IMR-90 (cell line): ENCODE results near the gene HS2ST1. TPM values are rescaled to one million over a fixed set of nuclear protein-coding genes. Genes with fewer than 3 reads are reported as not detected.

ENCODE experiments used
- ATAC-seq: fragments of 200-7000 bp; cut with Tn5 transposase; 2 replicates; pipeline ENCODE4 v1.9.1; 2020; ENCODE audit warnings: low read depth, mild to moderate bottlenecking, moderate library complexity
- BruUV-seq: library from RNA; stranded (reverse); fragments of 400-500 nt; replicated peaks from 2 replicates; lab custom pipeline; 2021; lab: Mats Ljungman, UMichigan
- CTCF ChIA-PET: fragments of 300-600 bp; formaldehyde crosslinking; extraction: SDS; loops from one replicate; lab custom pipeline; 2021; ENCODE audit warnings: antibody characterized with exemption; lab: Yijun Ruan, JAX
- POLR2A ChIA-PET: fragments of 300-600 bp; sonication (Branson Sonifier 250); formaldehyde crosslinking; loops from one replicate; lab custom pipeline; 2022; ENCODE audit warnings: antibody characterized with exemption; ENCODE audit not compliant: unreplicated experiment; lab: Charles Lee
- DNase-seq: peaks from one replicate; pipeline ENCODE4 v3.0.0; 2013
- H2AFZ ChIP-seq: replicated peaks from 2 replicates; pipeline ENCODE3; 2013; ENCODE audit warnings: low read length, mild to moderate bottlenecking; ENCODE audit not compliant: poor library complexity
- H2AK5ac ChIP-seq: 2 replicates; pipeline ENCODE4 v1.6.1; 2013; ENCODE audit warnings: low read depth, low read length, inconsistent platforms
- H2AK9ac ChIP-seq: replicated peaks from 2 replicates; pipeline ENCODE3; 2013; ENCODE audit warnings: mild to moderate bottlenecking, low read depth, low read length, moderate library complexity; ENCODE audit not compliant: poor library complexity
- H2BK120ac ChIP-seq: 2 replicates; pipeline ENCODE4 v1.6.1; 2013; ENCODE audit warnings: low read depth, low read length, inconsistent platforms
- H2BK15ac ChIP-seq: 3 replicates; pipeline ENCODE4 v1.6.1; 2013; ENCODE audit warnings: low read depth, low read length, inconsistent platforms
- H2BK20ac ChIP-seq: 2 replicates; pipeline ENCODE4 v1.6.1; 2013; ENCODE audit warnings: low read depth, mild to moderate bottlenecking, inconsistent platforms, low read length, moderate library complexity
- H2BK5ac ChIP-seq: 2 replicates; pipeline ENCODE4 v1.6.1; 2013; ENCODE audit warnings: mild to moderate bottlenecking, low read depth, low read length, inconsistent platforms; ENCODE audit not compliant: poor library complexity, severe bottlenecking
- H3K14ac ChIP-seq: replicated peaks from 2 replicates; pipeline ENCODE4 v1.6.1; 2013; ENCODE audit warnings: low read depth, low read length, inconsistent platforms
- H3K18ac ChIP-seq: 2 replicates; pipeline ENCODE4 v1.6.1; 2013; ENCODE audit warnings: low read depth, low read length, control low read depth
- H3K23ac ChIP-seq: 2 replicates; pipeline ENCODE4 v1.6.1; 2013; ENCODE audit warnings: low read depth, low read length, inconsistent platforms
- H3K27ac ChIP-seq: 2 replicates; pipeline ENCODE4 v1.5.1; 2013; ENCODE audit warnings: mild to moderate bottlenecking, control low read depth, low read length; ENCODE audit not compliant: insufficient read depth
- H3K27me3 ChIP-seq: 2 replicates; pipeline ENCODE4 v1.6.1; 2013; ENCODE audit warnings: low read length; ENCODE audit not compliant: control insufficient read depth, insufficient read depth
- H3K36me3 ChIP-seq: 2 replicates; pipeline ENCODE4 v1.6.1; 2013; ENCODE audit warnings: low read length, mixed read lengths; ENCODE audit not compliant: control insufficient read depth, insufficient read depth
- H3K4ac ChIP-seq: 2 replicates; pipeline ENCODE4 v1.6.1; 2013; ENCODE audit warnings: low read depth, low read length, inconsistent platforms
- H3K4me1 ChIP-seq: 2 replicates; pipeline ENCODE4 v1.6.1; 2013; ENCODE audit warnings: low read length, mixed read lengths; ENCODE audit not compliant: control insufficient read depth, insufficient read depth
- H3K4me2 ChIP-seq: 2 replicates; pipeline ENCODE4 v1.6.1; 2013; ENCODE audit warnings: low read depth, mild to moderate bottlenecking, control low read depth, low read length, moderate library complexity
- H3K4me3 ChIP-seq: 2 replicates; pipeline ENCODE4 v1.5.1; 2013; ENCODE audit warnings: low read depth, mild to moderate bottlenecking, control low read depth, low read length, moderate library complexity; ENCODE audit not compliant: insufficient read depth
- H3K56ac ChIP-seq: 2 replicates; pipeline ENCODE4 v1.6.1; 2013; ENCODE audit warnings: low read length, inconsistent platforms; ENCODE audit not compliant: insufficient read depth; ENCODE audit errors: extremely low read depth
- H3K79me1 ChIP-seq, 2 experiments: 2 replicates each; pipeline ENCODE4 v1.6.1; 2013; ENCODE audit warnings: low read length in 2 of 2, inconsistent platforms in 1 of 2, low read depth in 1 of 2
- H3K9ac ChIP-seq: 2 replicates; pipeline ENCODE4 v1.6.1; 2013; ENCODE audit warnings: low read depth, low read length, control low read depth
- H3K9me1 ChIP-seq: 2 replicates; pipeline ENCODE4 v1.6.1; 2013; ENCODE audit warnings: low read length, inconsistent platforms; ENCODE audit not compliant: insufficient read depth
- H3K9me3 ChIP-seq: 2 replicates; pipeline ENCODE4 v1.6.1; 2013; ENCODE audit warnings: low read length; ENCODE audit not compliant: control insufficient read depth, insufficient read depth
- H4K20me1 ChIP-seq: 2 replicates; pipeline ENCODE4 v1.6.1; 2013; ENCODE audit warnings: low read length, inconsistent platforms; ENCODE audit not compliant: insufficient read depth
- H4K5ac ChIP-seq: 2 replicates; pipeline ENCODE4 v1.6.1; 2013; ENCODE audit warnings: mild to moderate bottlenecking, low read depth, low read length, control low read depth
- H4K8ac ChIP-seq, 2 experiments: 2 replicates each; pipeline ENCODE4 v1.6.1; 2013; ENCODE audit warnings: low read depth in 2 of 2, low read length in 2 of 2, control low read depth in 1 of 2, inconsistent platforms in 1 of 2
- H4K91ac ChIP-seq: 2 replicates; pipeline ENCODE4 v1.6.1; 2013; ENCODE audit warnings: low read depth, low read length, inconsistent platforms; ENCODE audit not compliant: insufficient read depth
- BHLHE40 ChIP-seq: fragments of 150-350 bp; IDR thresholded peaks from 2 replicates; pipeline ENCODE4 v1.6.1; 2016; ENCODE audit warnings: mild to moderate bottlenecking, low read depth, low read length
- CEBPB ChIP-seq: IDR thresholded peaks from 2 replicates; pipeline ENCODE4 v1.6.1; 2012; ENCODE audit warnings: low read depth, low read length, improper control_type of control experiment
- CHD1 ChIP-seq: IDR thresholded peaks from 2 replicates; pipeline ENCODE4 v1.6.1; 2012; ENCODE audit warnings: low read depth, low read length, improper control_type of control experiment
- FOS ChIP-seq: fragments of 150-350 bp; IDR thresholded peaks from 2 replicates; pipeline ENCODE4 v1.6.1; 2016; ENCODE audit warnings: low read depth, low read length
- MAFK ChIP-seq: IDR thresholded peaks from 2 replicates; pipeline ENCODE4 v1.6.1; 2012; ENCODE audit warnings: low read depth, low read length, improper control_type of control experiment
- MAZ ChIP-seq: IDR thresholded peaks from 2 replicates; pipeline ENCODE4 v1.6.1; 2012; ENCODE audit warnings: low read depth, mild to moderate bottlenecking, low read length, improper control_type of control experiment, moderate library complexity, borderline replicate concordance
- MXI1 ChIP-seq: IDR thresholded peaks from 2 replicates; pipeline ENCODE4 v1.6.1; 2012; ENCODE audit warnings: low read depth, mild to moderate bottlenecking, low read length, moderate library complexity, borderline replicate concordance
- NFE2L2 ChIP-seq: fragments of 150-350 bp; IDR thresholded peaks from 2 replicates; pipeline ENCODE4 v1.6.1; 2016; ENCODE audit warnings: low read depth, mild to moderate bottlenecking, low read length
- POLR2A ChIP-seq: IDR thresholded peaks from 2 replicates; pipeline ENCODE4 v1.6.1; 2012; ENCODE audit warnings: mild to moderate bottlenecking, low read depth, low read length
- RAD21 ChIP-seq: IDR thresholded peaks from 2 replicates; pipeline ENCODE4 v1.6.1; 2012; ENCODE audit warnings: low read length, improper control_type of control experiment
- RCOR1 ChIP-seq: IDR thresholded peaks from 2 replicates; pipeline ENCODE4 v1.6.1; 2012; ENCODE audit warnings: mild to moderate bottlenecking, low read length, improper control_type of control experiment; ENCODE audit not compliant: insufficient replicate concordance
- RFX5 ChIP-seq: IDR thresholded peaks from 2 replicates; pipeline ENCODE4 v1.8.0; 2012; ENCODE audit warnings: low read depth, mild to moderate bottlenecking, low read length, moderate library complexity
- SMC3 ChIP-seq: fragments of 150-350 bp; IDR thresholded peaks from 2 replicates; pipeline ENCODE4 v1.6.1; 2016; ENCODE audit warnings: low read depth, mild to moderate bottlenecking, antibody characterized with exemption, low read length, moderate library complexity
- WGBS, 2 experiments: methylation state at CpG; one replicate each; pipeline versions ENCODE4 v1.1.5 to v1.1.7; 2013; ENCODE audit warnings: missing lambda C conversion rate in 2 of 2; ENCODE audit not compliant: insufficient read length in 1 of 2; ENCODE audit errors: extremely low coverage in 2 of 2; 5-methylcytosine and 5-hydroxymethylcytosine counted together
- dilution Hi-C: fragments of 300-500 bp; cut with HindIII; formaldehyde crosslinking; loops from one replicate; pipeline ENCODE4 v1.14.3; 2018; ENCODE audit warnings: low sequenced_read_pairs; ENCODE audit not compliant: unreplicated experiment
- in situ Hi-C: fragments of 300-500 bp; cut with MboI; formaldehyde crosslinking; loops from 3 replicates; pipeline ENCODE4 v1.14.3; 2019; ENCODE audit warnings: low sequenced_read_pairs, inconsistent platforms, mixed read lengths
- intact Hi-C: fragments of 100-400 bp; cut with micrococcal nuclease; formaldehyde crosslinking; loops from 2 replicates; pipeline ENCODE4 v1.10.0; 2022
- polyA plus RNA-seq, 3 experiments: library from polyadenylated mRNA; depleted of rRNA; stranded (reverse); fragments of >200 nt; gene quantifications; 2 replicates each; pipeline ENCODE4 v1.2.3, GENCODE V29; 2012; ENCODE audit warnings: low replicate concordance in 1 of 3
- total RNA-seq: library from RNA; depleted of rRNA; stranded (reverse); fragments of >200 nt; gene quantifications from 2 replicates; pipeline ENCODE4 v1.2.3, GENCODE V29; 2012
- TF ChIP-seq, protein P1 (sequence below): conservative IDR thresholded peaks from 2 replicates; pipeline ENCODE4 v1.5.1; 2012; ENCODE audit warnings: mild to moderate bottlenecking, low read depth, low read length, improper control_type of control experiment
- TF ChIP-seq, protein P2 (sequence below): fragments of 150-350 bp; IDR thresholded peaks from 2 replicates; pipeline ENCODE4 v1.6.1; 2016; ENCODE audit warnings: low read depth, mild to moderate bottlenecking, low read length, moderate library complexity, borderline replicate concordance
- TF ChIP-seq, protein P3 (sequence below): fragments of 150-350 bp; IDR thresholded peaks from 2 replicates; pipeline ENCODE4 v1.6.1; 2017; ENCODE audit warnings: mild to moderate bottlenecking, antibody characterized with exemption, low read length, low read depth

Gene HS2ST1
- total and polyA plus RNA-seq, 2 of the 4 experiments (the other 2 are of a cell fraction): 7.8 to 13.1 TPM

DNA sequence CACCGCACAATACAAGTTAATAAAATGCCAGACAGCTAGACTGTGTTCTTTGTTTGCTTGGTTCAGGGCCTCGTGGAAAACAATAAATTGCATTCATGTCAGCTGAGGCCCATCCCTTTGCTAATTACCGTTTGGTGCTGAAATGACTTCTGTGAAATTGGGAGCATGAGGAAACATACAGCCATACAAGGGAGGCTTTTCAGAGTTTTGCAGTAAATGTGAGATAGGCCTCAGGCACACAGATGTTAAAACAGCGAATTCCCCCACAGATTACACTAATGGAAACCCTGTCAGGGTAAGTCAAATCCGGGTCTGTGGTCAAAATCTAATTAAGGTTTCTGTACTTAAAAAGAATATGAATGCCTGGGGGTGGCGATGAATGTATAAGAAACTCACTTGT is 240.7 kb downstream of the HS2ST1 start:
- Histone ChIP-seq H2AK5ac (no peak overlapping the region), H3K14ac (no peak overlapping the region), H4K91ac (no peak overlapping the region), H3K4ac (no peak overlapping the region), H2BK120ac (no peak overlapping the region), H3K4me3 (no peak overlapping the region), H3K56ac (no peak overlapping the region), H3K9me1 (peaks cover 3% of the 10 kb centered on the region; the same call in 1 of the 2 replicates), H3K79me1 (no peaks in the 10 kb centered on the region), H2AK9ac (no peak overlapping the region), H3K27ac (no peak overlapping the region), H3K4me1 (peaks cover 11% of the 10 kb centered on the region; the same call in 1 of the 2 replicates), H3K27me3 (peaks cover 5% of the 10 kb centered on the region), H3K9me3 (no peaks in the 10 kb centered on the region), H4K20me1 (no peaks in the 10 kb centered on the region), H2BK20ac (no peak overlapping the region), H3K4me2 (no peak overlapping the region), H2BK5ac (no peak overlapping the region), H4K8ac (no peak overlapping the region), H3K36me3 (no peaks in the 10 kb centered on the region), H3K23ac (no peak overlapping the region), H3K9ac (no peak overlapping the region), H4K5ac (no peak overlapping the region), H2BK15ac (no peak overlapping the region), H3K18ac (no peak overlapping the region), H2AFZ (no peak overlapping the region)
- CTCF ChIA-PET: no interaction called here
- intact Hi-C loops (no loop called here), dilution Hi-C loops (no loop called here), in situ Hi-C loops (no loop called here)
- POLR2A ChIA-PET: no interaction called here
- BruUV-seq: no TSS peak
- ATAC-seq (no peak), DNase-seq (no peak)
- TF ChIP-seq NFE2L2 (no peak), MXI1 (no peak), POLR2A (no peak), CHD1 (no peak), CEBPB (no peak), RCOR1 (no peak), SMC3 (no peak), MAFK (no peak), FOS (no peak), MAZ (no peak), RFX5 (no peak), BHLHE40 (no peak), RAD21 (no peak)
- TF ChIP-seq, protein P1, sequence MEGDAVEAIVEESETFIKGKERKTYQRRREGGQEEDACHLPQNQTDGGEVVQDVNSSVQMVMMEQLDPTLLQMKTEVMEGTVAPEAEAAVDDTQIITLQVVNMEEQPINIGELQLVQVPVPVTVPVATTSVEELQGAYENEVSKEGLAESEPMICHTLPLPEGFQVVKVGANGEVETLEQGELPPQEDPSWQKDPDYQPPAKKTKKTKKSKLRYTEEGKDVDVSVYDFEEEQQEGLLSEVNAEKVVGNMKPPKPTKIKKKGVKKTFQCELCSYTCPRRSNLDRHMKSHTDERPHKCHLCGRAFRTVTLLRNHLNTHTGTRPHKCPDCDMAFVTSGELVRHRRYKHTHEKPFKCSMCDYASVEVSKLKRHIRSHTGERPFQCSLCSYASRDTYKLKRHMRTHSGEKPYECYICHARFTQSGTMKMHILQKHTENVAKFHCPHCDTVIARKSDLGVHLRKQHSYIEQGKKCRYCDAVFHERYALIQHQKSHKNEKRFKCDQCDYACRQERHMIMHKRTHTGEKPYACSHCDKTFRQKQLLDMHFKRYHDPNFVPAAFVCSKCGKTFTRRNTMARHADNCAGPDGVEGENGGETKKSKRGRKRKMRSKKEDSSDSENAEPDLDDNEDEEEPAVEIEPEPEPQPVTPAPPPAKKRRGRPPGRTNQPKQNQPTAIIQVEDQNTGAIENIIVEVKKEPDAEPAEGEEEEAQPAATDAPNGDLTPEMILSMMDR: no peak
- TF ChIP-seq, protein P2, sequence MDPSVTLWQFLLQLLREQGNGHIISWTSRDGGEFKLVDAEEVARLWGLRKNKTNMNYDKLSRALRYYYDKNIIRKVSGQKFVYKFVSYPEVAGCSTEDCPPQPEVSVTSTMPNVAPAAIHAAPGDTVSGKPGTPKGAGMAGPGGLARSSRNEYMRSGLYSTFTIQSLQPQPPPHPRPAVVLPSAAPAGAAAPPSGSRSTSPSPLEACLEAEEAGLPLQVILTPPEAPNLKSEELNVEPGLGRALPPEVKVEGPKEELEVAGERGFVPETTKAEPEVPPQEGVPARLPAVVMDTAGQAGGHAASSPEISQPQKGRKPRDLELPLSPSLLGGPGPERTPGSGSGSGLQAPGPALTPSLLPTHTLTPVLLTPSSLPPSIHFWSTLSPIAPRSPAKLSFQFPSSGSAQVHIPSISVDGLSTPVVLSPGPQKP: no peak
- TF ChIP-seq, protein P3, sequence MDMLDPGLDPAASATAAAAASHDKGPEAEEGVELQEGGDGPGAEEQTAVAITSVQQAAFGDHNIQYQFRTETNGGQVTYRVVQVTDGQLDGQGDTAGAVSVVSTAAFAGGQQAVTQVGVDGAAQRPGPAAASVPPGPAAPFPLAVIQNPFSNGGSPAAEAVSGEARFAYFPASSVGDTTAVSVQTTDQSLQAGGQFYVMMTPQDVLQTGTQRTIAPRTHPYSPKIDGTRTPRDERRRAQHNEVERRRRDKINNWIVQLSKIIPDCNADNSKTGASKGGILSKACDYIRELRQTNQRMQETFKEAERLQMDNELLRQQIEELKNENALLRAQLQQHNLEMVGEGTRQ: no peak
- no CpG with 5 or more reads among the region's 6 CpGs for WGBS, 2 experiments
